Breast epithelium (tissue), 4 donors: Measurements from ENCODE around the gene CXCR5. TPM values are rescaled to one million over a fixed set of nuclear protein-coding genes. Genes with fewer than 3 reads are reported as not detected.

Experiments
- DNase-seq, 2 donors: peaks; one replicate each; pipeline ENCODE4 v3.0.0-alpha.2; 2019; ENCODE audit warnings: low spot score in 2 of 2
- H3K27ac ChIP-seq, 2 donors: fragments of 200-600 bp; sonication (generic) in 1 of 2; one replicate each; pipeline ENCODE4 v1.5.1; 2016 to 2019; ENCODE audit warnings: mild to moderate bottlenecking in 1 of 2
- H3K27me3 ChIP-seq, 2 donors: fragments of 200-600 bp; sonication (generic) in 1 of 2; one replicate each; pipeline versions ENCODE4 v1.5.1 to v1.6.0; 2017 to 2019; ENCODE audit warnings: control low read depth in 1 of 2, mild to moderate bottlenecking in 1 of 2
- H3K36me3 ChIP-seq: fragments of 200-600 bp; one replicate; pipeline ENCODE4 v1.5.1; 2019
- H3K4me1 ChIP-seq, 2 donors: fragments of 200-600 bp; sonication (generic); one replicate each; pipeline ENCODE4 v1.5.1; 2016 to 2019; ENCODE audit warnings: control low read depth in 1 of 2
- H3K4me3 ChIP-seq, 3 donors: fragments of 200-600 bp; sonication (generic); 1 replicate in 2 of 3; 2 replicates in 1 of 3; pipeline ENCODE4 v1.5.1; 2016 to 2019; ENCODE audit warnings: mild to moderate bottlenecking in 3 of 3, moderate library complexity in 2 of 3
- H3K9me3 ChIP-seq, 2 donors: fragments of 200-600 bp; sonication (generic) in 1 of 2; one replicate each; pipeline ENCODE4 v1.5.1; 2016 to 2019; ENCODE audit warnings: control low read depth in 1 of 2
- CTCF ChIP-seq, 3 donors: fragments of 450-650 bp; IDR thresholded peaks; one replicate each; pipeline ENCODE4 v1.5.1; 2016 to 2017; ENCODE audit warnings: antibody characterized with exemption in 3 of 3, mild to moderate bottlenecking in 3 of 3, moderate library complexity in 3 of 3
- POLR2A ChIP-seq: fragments of 450-650 bp; IDR thresholded peaks from one replicate; pipeline ENCODE4 v1.6.1; 2016; ENCODE audit warnings: antibody characterized with exemption, mild to moderate bottlenecking, moderate library complexity
- POLR2AphosphoS5 ChIP-seq, 3 donors: sonication (generic); formaldehyde crosslinking; IDR thresholded peaks; one replicate each; pipeline ENCODE4 v1.6.1; 2017; ENCODE audit warnings: antibody characterized with exemption in 3 of 3
- intact Hi-C: fragments of 100-400 bp; cut with DNase I; formaldehyde crosslinking; loops from one replicate; pipeline ENCODE4 v1.15.1; 2023; ENCODE audit warnings: low total_unique reads
- total RNA-seq, 3 donors: library from RNA; depleted of rRNA; stranded (reverse); fragments of >200 nt; gene quantifications; one replicate each; pipeline ENCODE4 v1.1.0, GENCODE V29; 2016

Gene CXCR5
- total RNA-seq, 3 donors from 2014 or later = not detected

- H3K9me3 ChIP-seq = no peaks in the 10 kb centered on the region
- no peaks in the 10 kb centered on the region for H3K27me3 ChIP-seq
- no peaks in the 10 kb centered on the region for H3K4me1 ChIP-seq
- TF ChIP-seq POLR2A = no peak
- no peak for TF ChIP-seq CTCF (IDR thresholded peaks at IDR 0.05)
- TF ChIP-seq POLR2AphosphoS5 (IDR thresholded peaks at IDR 0.05) = no peak
- H3K4me3 ChIP-seq = no peak overlapping the region
- DNase-seq = no peak
- intact Hi-C loops = no loop called here
- H3K36me3 ChIP-seq = no peaks in the 10 kb centered on the region
- H3K27ac ChIP-seq = peak overlapping the region; percentile 19 to 59
Measured at GRCh38 chr11:118877487-118878162, 6.1 kb upstream of the CXCR5 start.

- Histone ChIP-seq H3K36me3 (no peaks in the 10 kb centered on the region), H3K9me3 (no peaks in the 10 kb centered on the region), H3K27me3 (no peaks in the 10 kb centered on the region), H3K4me3 (no peak overlapping the region), H3K27ac (peak overlapping the region in 1 of 2 donors; percentile 59), H3K4me1 (no peaks in the 10 kb centered on the region)
- intact Hi-C loops = no loop called here
- TF ChIP-seq POLR2A (no peak), CTCF (IDR thresholded peaks at IDR 0.05) (no peak), POLR2AphosphoS5 (IDR thresholded peaks at IDR 0.05) (no peak)
- DNase-seq = no peak
Measured at GRCh38 chr11:118878163-118878563, 5.5 kb upstream of the CXCR5 start.

GRCh38 chr11:118881228-118881627 lies 2.5 kb upstream of the CXCR5 start:
- TF ChIP-seq POLR2AphosphoS5 (IDR thresholded peaks at IDR 0.05) (no peak), POLR2A (no peak), CTCF (IDR thresholded peaks at IDR 0.05) (no peak)
- Histone ChIP-seq H3K4me1 (no peaks in the 10 kb centered on the region), H3K27me3 (no peaks in the 10 kb centered on the region), H3K4me3 (no peak overlapping the region), H3K27ac (no peak overlapping the region), H3K36me3 (no peaks in the 10 kb centered on the region), H3K9me3 (no peaks in the 10 kb centered on the region)
- no peak for DNase-seq
- intact Hi-C loops = no loop called here

- intact Hi-C loops = no loop called here
- DNase-seq = no peak
- Histone ChIP-seq H3K9me3 (no peaks in the 10 kb centered on the region), H3K27ac (no peak overlapping the region), H3K27me3 (no peaks in the 10 kb centered on the region), H3K4me1 (no peaks in the 10 kb centered on the region), H3K36me3 (no peaks in the 10 kb centered on the region), H3K4me3 (no peak overlapping the region)
- TF ChIP-seq POLR2A (no peak), CTCF (IDR thresholded peaks at IDR 0.05) (no peak), POLR2AphosphoS5 (IDR thresholded peaks at IDR 0.05) (no peak)
Measured at GRCh38 chr11:118882491-118882890, 1.2 kb upstream of the CXCR5 start.

GRCh38 chr11:118883004-118883367 lies 706 bp upstream of the CXCR5 start:
- H3K4me3 ChIP-seq = no peak overlapping the region
- no peaks in the 10 kb centered on the region for H3K9me3 ChIP-seq
- no peaks in the 10 kb centered on the region for H3K27me3 ChIP-seq
- no peak overlapping the region for H3K27ac ChIP-seq
- no peak for DNase-seq
- TF ChIP-seq POLR2A (no peak), POLR2AphosphoS5 (IDR thresholded peaks at IDR 0.05) (no peak), CTCF (IDR thresholded peaks at IDR 0.05) (no peak)
- H3K36me3 ChIP-seq = no peaks in the 10 kb centered on the region
- intact Hi-C loops = no loop called here
- no peaks in the 10 kb centered on the region for H3K4me1 ChIP-seq
